Astrocyte of the spinal cord (primary cell): Measurements from ENCODE around the gene LRRFIP1.
A peak's percentile ranks its signal among the peaks of the same experiment; 100 is the strongest.

ENCODE experiments used
- DNase-seq: peaks from one replicate; pipeline ENCODE4 v3.0.0; 2011; ENCODE audit warnings: low read depth, low spot score
- H3K4me3 ChIP-seq: 2 replicates; pipeline ENCODE4 v1.5.1; 2011; ENCODE audit warnings: low read depth, mild to moderate bottlenecking, low read length, moderate library complexity
- in situ Hi-C: cut with HindIII; loops from 2 replicates; pipeline ENCODE4 v1.10.0; 2017; ENCODE audit warnings: low sequenced_read_pairs
- TF ChIP-seq, protein P1 (sequence below): IDR thresholded peaks from 2 replicates; pipeline ENCODE4 v1.5.1; 2012; ENCODE audit warnings: low read depth, mild to moderate bottlenecking, low read length, inconsistent platforms

LRRFIP1 gene

GRCh38 chr2:237585590-237586221 lies 41.7 kb upstream of the LRRFIP1 start:
- H3K4me3 ChIP-seq = no peak overlapping the region
- in situ Hi-C loops = no loop called here
- no peak for DNase-seq
- TF ChIP-seq, protein P1, sequence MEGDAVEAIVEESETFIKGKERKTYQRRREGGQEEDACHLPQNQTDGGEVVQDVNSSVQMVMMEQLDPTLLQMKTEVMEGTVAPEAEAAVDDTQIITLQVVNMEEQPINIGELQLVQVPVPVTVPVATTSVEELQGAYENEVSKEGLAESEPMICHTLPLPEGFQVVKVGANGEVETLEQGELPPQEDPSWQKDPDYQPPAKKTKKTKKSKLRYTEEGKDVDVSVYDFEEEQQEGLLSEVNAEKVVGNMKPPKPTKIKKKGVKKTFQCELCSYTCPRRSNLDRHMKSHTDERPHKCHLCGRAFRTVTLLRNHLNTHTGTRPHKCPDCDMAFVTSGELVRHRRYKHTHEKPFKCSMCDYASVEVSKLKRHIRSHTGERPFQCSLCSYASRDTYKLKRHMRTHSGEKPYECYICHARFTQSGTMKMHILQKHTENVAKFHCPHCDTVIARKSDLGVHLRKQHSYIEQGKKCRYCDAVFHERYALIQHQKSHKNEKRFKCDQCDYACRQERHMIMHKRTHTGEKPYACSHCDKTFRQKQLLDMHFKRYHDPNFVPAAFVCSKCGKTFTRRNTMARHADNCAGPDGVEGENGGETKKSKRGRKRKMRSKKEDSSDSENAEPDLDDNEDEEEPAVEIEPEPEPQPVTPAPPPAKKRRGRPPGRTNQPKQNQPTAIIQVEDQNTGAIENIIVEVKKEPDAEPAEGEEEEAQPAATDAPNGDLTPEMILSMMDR = no peak

GRCh38 chr2:237588044-237588696 lies 39.2 kb upstream of the LRRFIP1 start:
- no peak for DNase-seq
- TF ChIP-seq, protein P1 = no peak
- H3K4me3 ChIP-seq = no peak overlapping the region
- in situ Hi-C loops = no loop called here

DNA sequence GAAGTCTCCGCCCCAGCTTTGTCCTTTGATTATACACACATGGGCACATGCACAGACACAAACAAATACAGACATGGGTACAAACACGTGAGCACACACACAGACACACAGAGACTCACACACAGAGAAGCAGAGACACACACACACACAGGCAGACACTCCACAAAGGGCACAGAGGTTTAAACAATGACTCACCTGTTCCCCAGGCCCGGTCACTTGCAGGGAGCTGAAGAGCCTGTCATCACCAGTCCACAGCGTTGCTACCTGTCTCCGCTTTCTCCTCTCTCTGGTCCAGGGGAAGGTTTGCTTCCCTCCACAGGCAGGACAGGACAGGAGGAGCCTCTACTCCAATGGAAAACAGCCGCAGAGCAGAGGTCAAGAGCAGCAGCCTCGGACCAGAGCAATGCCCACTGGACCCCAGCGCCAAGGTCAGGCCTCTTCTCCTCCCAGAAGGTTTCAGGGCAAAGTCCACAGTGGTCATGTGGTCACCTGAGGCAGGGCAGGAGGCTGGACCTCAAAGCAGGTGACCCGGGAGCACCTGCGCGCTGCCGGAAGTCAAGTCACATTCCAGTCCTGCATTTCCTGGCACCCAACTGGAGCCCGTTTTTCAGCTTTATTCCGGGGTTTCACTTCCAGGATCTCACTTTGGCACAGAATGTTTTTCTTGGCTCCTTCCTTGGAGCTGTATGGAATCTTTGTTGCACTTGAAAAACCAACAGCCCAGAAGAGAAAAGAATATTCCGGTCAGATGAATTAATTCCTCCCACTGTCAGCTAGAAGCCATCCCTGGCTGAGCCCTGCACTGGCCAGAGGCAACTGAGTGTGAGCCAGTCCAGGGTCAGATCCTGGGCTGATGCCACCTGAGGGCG lies 36.9 kb upstream of the LRRFIP1 start, which contains the start of gene RAB17:
Gene RAB17 (minus strand): TSS at position 463 of the 869 bp plus-strand sequence. CDS start 4,580 bp downstream, outside the sequence.
- TF ChIP-seq, protein P1 = no peak
- peak; percentile 36 for DNase-seq
- H3K4me3 ChIP-seq = no peak within 1 kb of the TSS
- in situ Hi-C loops = no loop called here

DNA sequence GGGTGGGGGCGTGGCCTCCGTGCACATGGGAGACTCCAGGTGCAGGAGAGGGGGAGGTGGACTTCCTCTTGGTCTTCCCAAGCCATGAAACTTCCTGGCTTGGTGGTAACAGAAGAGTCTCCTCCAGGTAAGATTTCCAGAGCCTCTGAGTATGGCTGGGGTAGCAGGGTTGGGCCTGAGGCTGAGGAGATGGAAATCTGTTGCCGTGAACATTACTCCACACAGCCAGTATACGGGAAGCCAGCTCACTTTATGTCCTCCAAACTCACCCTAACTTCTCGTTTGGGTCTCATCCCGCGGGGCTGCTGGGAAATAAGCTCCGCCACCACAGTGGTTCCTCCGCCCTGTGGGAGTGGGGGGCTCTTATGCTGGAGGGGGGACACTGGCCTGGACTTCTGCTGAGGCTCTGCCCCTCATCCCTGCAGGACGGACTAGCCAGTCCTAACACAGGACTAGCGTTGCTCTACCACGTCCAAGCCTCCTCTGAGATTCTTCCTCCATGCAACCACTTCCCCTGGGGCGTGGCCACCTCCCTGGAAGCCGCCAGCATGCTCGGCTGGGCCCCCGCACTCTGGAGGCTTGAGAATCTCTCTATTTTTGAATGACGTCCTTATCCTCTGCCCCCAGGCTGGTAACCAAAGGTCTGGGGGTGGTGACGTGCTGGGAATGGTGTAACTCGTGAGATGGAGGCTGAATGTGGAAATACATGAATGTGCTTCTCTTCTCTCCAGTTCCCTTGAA lies 36.1 kb upstream of the LRRFIP1 start:
- TF ChIP-seq, protein P1 = no peak
- no peak overlapping the region for H3K4me3 ChIP-seq
- DNase-seq = no peak
- in situ Hi-C loops = no loop called here

- in situ Hi-C loops = no loop called here
- H3K4me3 ChIP-seq = no peak overlapping the region
- TF ChIP-seq, protein P1 = no peak
- no peak for DNase-seq
Observed at GRCh38 chr2:237592425-237592980, 34.9 kb upstream of the LRRFIP1 start.

DNA sequence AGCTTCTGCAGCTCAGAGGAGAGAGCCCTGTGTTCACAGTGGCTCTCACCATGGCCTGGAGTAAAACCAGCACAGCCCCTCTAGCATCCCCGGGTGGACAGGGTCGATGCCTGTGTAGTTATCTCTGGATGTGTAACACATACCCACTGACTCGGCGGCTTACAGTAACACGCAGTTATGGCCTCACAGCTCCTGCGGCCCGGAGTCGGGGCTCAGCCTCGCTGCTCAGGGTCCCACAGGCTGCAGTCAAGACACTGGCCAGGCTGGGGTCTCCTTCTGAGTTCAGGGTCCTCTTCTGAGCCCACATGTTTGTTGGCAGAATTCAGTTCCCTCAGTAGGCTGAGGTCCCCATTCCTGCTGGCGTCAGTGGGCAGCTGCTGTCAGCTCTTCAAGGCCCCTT lies 34.4 kb upstream of the LRRFIP1 start:
- TF ChIP-seq, protein P1 = no peak
- DNase-seq = no peak
- no peak overlapping the region for H3K4me3 ChIP-seq
- in situ Hi-C loops = no loop called here
